HepG2 (cell line): Measurements from ENCODE around the gene MIA. TPM values are rescaled to one million over a fixed set of nuclear protein-coding genes. Genes with fewer than 3 reads are reported as not detected.
"Not testable (repeated sequence)": the region's sequence is repeated elsewhere in the genome, so short reads cannot be mapped to it uniquely, and the experiment has no call there.

Experiments used
- ATAC-seq: fragments of 200-7000 bp; cut with Tn5 transposase; 3 replicates; pipeline ENCODE4 v1.9.1; 2020; ENCODE audit warnings: mild to moderate bottlenecking, moderate library complexity
- BruUV-seq: library from RNA; stranded (reverse); fragments of 400-500 nt; replicated peaks from 2 replicates; lab custom pipeline; 2021; lab: Mats Ljungman, UMichigan
- CTCF ChIA-PET: fragments of 300-600 bp; formaldehyde crosslinking; extraction: SDS; loops from one replicate; lab custom pipeline; 2021; ENCODE audit warnings: low total read pairs, inconsistent platforms, low intra/inter-chr PET ratio; lab: Yijun Ruan, JAX
- POLR2A ChIA-PET: fragments of 350-600 bp; sonication (Branson Sonifier 250); formaldehyde crosslinking; loops from one replicate; lab custom pipeline; 2020; ENCODE audit warnings: antibody characterized with exemption, inconsistent platforms; lab: Yijun Ruan, JAX
- DNase-seq: peaks from one replicate; pipeline ENCODE4 v3.0.0-alpha.2; 2015; ENCODE audit warnings: low spot score
- FAIRE-seq: peaks from 3 replicates; lab custom pipeline; 2011; peaks lifted over from hg19 to GRCh38; lab: Jason Lieb, UNC
- H2AFZ ChIP-seq: one replicate; pipeline ENCODE4 v1.6.1; 2011; ENCODE audit warnings: low read length, inconsistent platforms
- H3K27ac ChIP-seq: fragments of 300-600 bp; 3 replicates; pipeline ENCODE4 v1.8.0; 2011; ENCODE audit warnings: mixed run types, mild to moderate bottlenecking, mixed read lengths, low read length, inconsistent platforms; ENCODE audit not compliant: insufficient read depth; ENCODE audit errors: extremely low read length
- H3K27me3 ChIP-seq, 2 experiments: fragments of 200-600 bp in 1 of 2; 2 replicates in 1 of 2; 3 replicates in 1 of 2; pipeline versions ENCODE4 v1.6.0 to v1.8.0; 2011; ENCODE audit warnings: low read length in 2 of 2, mild to moderate bottlenecking in 2 of 2, moderate library complexity in 2 of 2, inconsistent platforms in 1 of 2; ENCODE audit not compliant: insufficient read depth in 2 of 2, control insufficient read depth in 1 of 2
- H3K36me3 ChIP-seq, 2 experiments: fragments of 200-600 bp in 1 of 2; replicated peaks in 1 of 2; 2 replicates in 1 of 2; 3 replicates in 1 of 2; pipeline versions ENCODE4 v1.5.1 to v1.8.0; 2011; ENCODE audit warnings: low read length in 2 of 2, inconsistent platforms in 1 of 2; ENCODE audit not compliant: insufficient read depth in 2 of 2, control insufficient read depth in 1 of 2
- H3K4me1 ChIP-seq: 2 replicates; pipeline ENCODE4 v1.5.1; 2012; ENCODE audit warnings: low read length, inconsistent platforms; ENCODE audit not compliant: insufficient read depth
- H3K4me2 ChIP-seq: 2 replicates; pipeline ENCODE4 v1.6.0; 2011; ENCODE audit warnings: low read depth, low read length, inconsistent platforms
- H3K4me3 ChIP-seq, 3 experiments: fragments of 200-600 bp in 1 of 3; sonication (generic), shearing (Covaris generic) in 1 of 3; replicated peaks in 1 of 3; 2 replicates each; pipeline ENCODE4 v1.5.1; 2011 to 2016; ENCODE audit warnings: low read length in 3 of 3, inconsistent platforms in 2 of 3, low read depth in 2 of 3, mild to moderate bottlenecking in 2 of 3, control low read depth in 1 of 3, mixed read lengths in 1 of 3; ENCODE audit not compliant: insufficient read depth in 1 of 3
- H3K79me2 ChIP-seq: one replicate; pipeline ENCODE4 v1.6.1; 2011; ENCODE audit warnings: low read length, inconsistent platforms; ENCODE audit not compliant: insufficient read depth
- H3K9ac ChIP-seq: 2 replicates; pipeline ENCODE4 v1.6.0; 2011; ENCODE audit warnings: mild to moderate bottlenecking, low read depth, low read length, inconsistent platforms; ENCODE audit not compliant: insufficient read depth
- H3K9me3 ChIP-seq: 2 replicates; pipeline ENCODE4 v1.5.1; 2012; ENCODE audit warnings: mild to moderate bottlenecking, low read length
- H4K20me1 ChIP-seq: 2 replicates; pipeline ENCODE4 v1.6.0; 2011; ENCODE audit warnings: inconsistent platforms, mild to moderate bottlenecking, low read length, moderate library complexity; ENCODE audit not compliant: insufficient read depth
- PAXIP1 ChIP-seq: sonication (generic); formaldehyde crosslinking; conservative IDR thresholded peaks from 2 replicates; pipeline ENCODE4 v1.4.0; 2020; ENCODE audit warnings: mild to moderate bottlenecking, missing genetic modification reagents, moderate library complexity
- WGBS: methylation state at CpG from one replicate; pipeline ENCODE4 v1.1.6; 2017; ENCODE audit warnings: low lambda C conversion rate; 5-methylcytosine and 5-hydroxymethylcytosine counted together
- in situ Hi-C: cut with HindIII; loops from 2 replicates; pipeline ENCODE4 v1.10.0; 2017; ENCODE audit warnings: low pct_unique_long_range_greater_than_20kb; ENCODE audit not compliant: extremely low pct_ligation_motif_present
- intact Hi-C: fragments of 100-400 bp; cut with micrococcal nuclease; formaldehyde crosslinking; loops from one replicate; pipeline ENCODE4 v1.10.0; 2022; ENCODE audit not compliant: unreplicated experiment
- polyA plus RNA-seq, 8 experiments: library from polyadenylated mRNA; depleted of rRNA in 3 of 8; stranded (reverse) in 7 of 8; unstranded in 1 of 8; fragments of >200 nt; fragmentation: Illumina TruSeq in 4 of 8; extraction: Trizol in 4 of 8; gene quantifications; 2 replicates each; pipeline versions ENCODE4 v1.2.1 to v1.2.3, GENCODE V29; 2011 to 2016; ENCODE audit warnings: low read depth in 4 of 8, missing spikeins in 1 of 8, mixed read lengths in 1 of 8; ENCODE audit not compliant: insufficient read depth in 1 of 8
- total RNA-seq, 5 experiments: library from RNA; depleted of rRNA; stranded (reverse); fragments of >200 nt; fragmentation: Illumina TruSeq; extraction: Trizol; gene quantifications; 2 replicates each; pipeline ENCODE4 v1.2.3, GENCODE V29; 2016; ENCODE audit warnings: low read depth in 1 of 5

Gene MIA
- total and polyA plus RNA-seq, 2 of the 13 experiments (the other 11 are each of a cell fraction or from before 2014, with no cell fraction given) = 0.61 TPM; not detected in 1

GRCh38 chr19:40822704-40823553 lies 47.6 kb downstream of the MIA start (continued):
- TF ChIP-seq PAXIP1 (CRISPR knock-in tag) = peak; percentile 38

- DNase-seq, CTCF ChIA-PET, H4K20me1 ChIP-seq, H3K9ac ChIP-seq, H3K27me3 ChIP-seq, in situ Hi-C loops, H3K4me2 ChIP-seq, H3K79me2 ChIP-seq, H3K36me3 ChIP-seq, intact Hi-C loops, H2AFZ ChIP-seq, H3K4me3 ChIP-seq, H3K27ac ChIP-seq, FAIRE-seq, H3K9me3 ChIP-seq, BruUV-seq, ATAC-seq, POLR2A ChIA-PET: not testable (repeated sequence)
- WGBS = 92% methylated on average over 5 of the region's 16 CpGs
- H3K4me1 ChIP-seq = peaks cover 28% of the 10 kb centered on the region
These were observed 49.6 kb downstream of the MIA start for GRCh38 chr19:40824916-40825315.

- DNase-seq, H3K9me3 ChIP-seq, H3K27me3 ChIP-seq, in situ Hi-C loops, H3K4me2 ChIP-seq, intact Hi-C loops, BruUV-seq, H3K36me3 ChIP-seq, H2AFZ ChIP-seq, H3K79me2 ChIP-seq, H3K9ac ChIP-seq, ATAC-seq, CTCF ChIA-PET, H3K4me3 ChIP-seq, H4K20me1 ChIP-seq, H3K27ac ChIP-seq, POLR2A ChIA-PET: not testable (repeated sequence)
- FAIRE-seq = peak; percentile 61
- H3K4me1 ChIP-seq = peaks cover 28% of the 10 kb centered on the region
- WGBS = no CpG with 5 or more reads among the region's 6 CpGs
These were observed 50.3 kb downstream of the MIA start for GRCh38 chr19:40825460-40826095.

GRCh38 chr19:40826312-40826698 lies 51.0 kb downstream of the MIA start:
- FAIRE-seq, H3K4me2 ChIP-seq, in situ Hi-C loops, H3K36me3 ChIP-seq, intact Hi-C loops, H3K4me3 ChIP-seq, ATAC-seq, H2AFZ ChIP-seq, H3K79me2 ChIP-seq, H3K9me3 ChIP-seq, CTCF ChIA-PET, BruUV-seq, H3K9ac ChIP-seq, H4K20me1 ChIP-seq, DNase-seq, H3K27me3 ChIP-seq, H3K27ac ChIP-seq, POLR2A ChIA-PET: not testable (repeated sequence)
- peaks cover 32% of the 10 kb centered on the region for H3K4me1 ChIP-seq
- 93% methylated on average over 8 of the region's 14 CpGs for WGBS
